ENCODE data around the gene MOB3B.

GRCh38 chr9:27539479-27540441, 10.1 kb upstream of the MOB3B start:
- TF ChIP-seq SUZ12 (IDR thresholded peaks at IDR 0.05) (no peak), L3MBTL2 (conservative IDR thresholded peaks at IDR 0.05) (no peak), PKNOX1 (IDR thresholded peaks at IDR 0.05) (no peak), FOXM1 (IDR thresholded peaks at IDR 0.05; ENCODE audit: borderline replicate concordance) (no peak), FOXK2 (IDR thresholded peaks at IDR 0.05) (no peak)
